Inflammatory macrophage treated with lipopolysaccharide for 1 hour (primary cell): ENCODE data around the gene CAPN2.

Experiments
- DNase-seq, 2 donors: peaks; one replicate each; pipeline ENCODE4 v3.0.0-alpha.2; 2020 to 2022

The CAPN2 gene

DNA sequence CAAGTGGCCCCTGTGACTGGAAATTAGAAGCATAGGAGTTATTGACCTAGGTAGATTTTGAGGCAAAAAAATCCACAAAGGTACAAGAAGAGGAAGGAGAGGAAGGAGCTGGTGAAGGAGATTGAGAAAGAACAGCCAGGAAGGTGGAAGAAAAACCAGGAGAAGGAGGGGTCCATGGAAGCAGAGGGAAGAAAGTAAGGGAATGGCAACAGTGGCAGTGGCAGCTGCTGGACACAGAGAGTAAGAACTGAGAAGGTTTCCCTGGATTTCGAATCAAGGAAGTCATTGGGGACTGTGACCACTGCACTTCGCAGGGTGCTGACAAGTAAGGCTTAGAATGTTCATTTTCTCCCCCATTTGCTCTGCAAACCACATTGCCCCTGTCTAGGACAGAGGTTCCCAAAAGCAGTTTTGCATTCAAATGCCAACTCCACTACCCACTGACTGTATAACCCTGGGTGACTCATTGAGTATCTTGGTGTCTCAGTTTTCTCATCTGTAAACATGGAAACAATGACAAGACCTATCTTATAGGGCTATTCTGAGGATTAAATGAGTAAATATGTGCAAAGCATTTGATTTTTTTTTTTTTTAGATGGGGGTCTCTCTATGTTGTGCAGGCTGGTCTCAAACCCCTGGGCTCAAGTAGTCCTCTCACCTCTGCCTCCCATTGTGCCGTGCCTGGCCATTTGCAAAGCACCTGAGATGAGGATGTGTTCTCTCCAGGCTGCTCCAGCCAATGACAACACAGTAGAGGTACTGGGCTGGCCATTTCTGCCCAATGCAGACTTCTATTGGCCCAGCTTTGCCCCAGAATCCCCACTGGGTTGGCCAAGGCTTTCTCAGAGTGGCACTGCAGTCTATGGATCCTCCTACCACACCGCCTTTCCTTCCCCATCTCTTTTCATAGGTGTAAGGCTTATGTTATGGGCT, 9.3 kb upstream of the CAPN2 start:
- no peak for DNase-seq

DNA sequence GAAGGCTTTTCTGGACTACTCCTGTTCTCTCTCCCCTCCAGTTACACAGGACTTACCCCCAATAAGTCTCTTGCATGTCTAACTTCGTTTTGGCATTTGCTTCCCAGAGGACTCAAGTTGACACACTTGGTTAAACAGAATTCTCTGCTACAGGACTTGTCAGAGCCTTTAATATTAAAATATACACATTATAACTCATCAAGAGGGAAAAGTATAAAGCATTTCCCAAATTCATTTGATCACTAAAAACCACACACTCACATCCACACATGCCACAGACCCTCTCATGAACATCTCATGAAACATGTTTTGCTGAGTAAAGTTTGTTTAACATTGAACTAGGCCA, 8.7 kb upstream of the CAPN2 start:
- DNase-seq = no peak

DNA sequence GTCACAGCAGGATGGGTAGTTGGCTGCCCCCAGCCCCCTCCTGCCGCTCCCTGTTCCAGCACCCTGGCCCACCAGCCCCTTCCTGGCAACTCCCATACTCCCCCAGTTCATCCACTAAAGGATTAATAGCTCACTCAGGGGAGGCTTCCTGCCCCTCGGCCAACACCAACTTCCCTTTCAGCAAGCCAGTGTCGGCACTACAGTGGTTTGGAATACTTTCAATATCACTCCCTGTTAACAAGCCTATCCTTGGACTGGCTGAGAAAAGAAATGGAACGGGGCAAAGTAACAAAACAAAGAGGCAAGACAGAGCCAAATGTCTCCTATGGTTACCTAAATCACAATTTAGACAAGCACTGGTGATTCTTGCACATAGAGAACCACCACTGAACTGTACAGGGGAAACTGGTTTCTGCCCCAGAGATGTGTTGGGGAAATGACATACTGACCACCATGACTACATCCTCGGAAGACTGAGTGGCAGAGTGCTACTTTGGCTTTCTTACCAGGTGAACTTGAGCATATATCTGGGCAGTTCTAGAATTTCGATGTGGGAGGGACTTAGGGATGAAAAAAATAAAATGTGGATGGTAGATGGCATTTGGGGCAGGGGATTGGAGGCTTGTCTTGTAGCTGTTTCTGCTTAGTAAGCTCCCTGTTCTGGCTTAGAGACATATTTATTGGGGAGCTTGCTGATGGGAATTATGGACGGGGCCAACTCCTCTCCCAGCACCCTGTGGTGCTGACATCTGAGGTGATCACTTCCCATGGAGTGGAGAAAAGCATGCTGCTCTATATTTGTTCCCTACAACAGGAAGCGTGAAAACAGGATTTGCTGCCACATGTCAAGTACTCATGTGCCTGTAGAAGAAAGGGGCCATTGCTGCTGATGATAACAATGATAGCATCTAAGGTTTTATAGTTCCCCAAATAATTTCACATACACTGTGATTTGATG, 7.1 kb upstream of the CAPN2 start:
- no peak for DNase-seq

DNA sequence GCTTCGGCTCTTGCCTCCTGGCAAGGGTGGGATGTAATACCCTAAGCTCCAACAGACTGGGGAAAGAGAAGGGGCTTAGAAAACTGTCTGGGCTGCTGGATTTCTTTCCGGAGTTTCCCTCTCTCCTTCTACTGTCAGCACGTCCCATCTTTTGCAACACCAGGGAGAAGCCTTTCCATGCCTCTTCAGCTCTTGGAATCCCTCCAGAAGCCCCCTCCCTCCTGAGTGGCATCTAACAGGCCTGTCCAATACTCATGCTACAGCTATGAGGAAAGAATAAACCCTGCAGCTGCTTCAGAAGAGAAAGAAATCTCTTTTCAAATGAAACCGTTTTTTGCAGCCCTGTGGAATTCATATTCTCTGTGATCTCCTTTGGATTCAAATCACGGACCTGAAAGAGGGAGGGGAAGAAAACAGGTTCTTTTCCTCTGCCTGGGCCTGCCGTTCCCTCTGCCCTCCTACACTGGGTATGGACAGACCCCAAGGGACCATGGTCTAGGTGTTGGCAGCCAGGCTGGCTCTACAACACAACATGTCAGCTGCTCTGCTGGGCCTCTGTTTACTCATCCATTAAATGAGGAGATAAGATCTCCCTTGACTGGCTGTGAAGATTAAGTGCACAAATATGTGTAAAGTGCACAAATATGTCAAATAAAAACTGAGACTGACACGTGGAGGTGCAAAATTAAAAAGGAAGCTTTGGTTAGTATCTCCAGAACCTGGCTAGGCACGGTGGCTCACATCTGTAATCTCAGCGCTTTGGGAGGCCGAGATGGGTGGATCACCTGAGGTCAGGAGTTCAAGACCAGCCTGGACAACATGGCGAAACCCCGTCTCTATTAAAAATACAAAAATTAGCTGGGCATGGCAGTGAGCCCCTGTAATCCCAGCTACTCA, 6.0 kb upstream of the CAPN2 start:
- no peak for DNase-seq

DNA sequence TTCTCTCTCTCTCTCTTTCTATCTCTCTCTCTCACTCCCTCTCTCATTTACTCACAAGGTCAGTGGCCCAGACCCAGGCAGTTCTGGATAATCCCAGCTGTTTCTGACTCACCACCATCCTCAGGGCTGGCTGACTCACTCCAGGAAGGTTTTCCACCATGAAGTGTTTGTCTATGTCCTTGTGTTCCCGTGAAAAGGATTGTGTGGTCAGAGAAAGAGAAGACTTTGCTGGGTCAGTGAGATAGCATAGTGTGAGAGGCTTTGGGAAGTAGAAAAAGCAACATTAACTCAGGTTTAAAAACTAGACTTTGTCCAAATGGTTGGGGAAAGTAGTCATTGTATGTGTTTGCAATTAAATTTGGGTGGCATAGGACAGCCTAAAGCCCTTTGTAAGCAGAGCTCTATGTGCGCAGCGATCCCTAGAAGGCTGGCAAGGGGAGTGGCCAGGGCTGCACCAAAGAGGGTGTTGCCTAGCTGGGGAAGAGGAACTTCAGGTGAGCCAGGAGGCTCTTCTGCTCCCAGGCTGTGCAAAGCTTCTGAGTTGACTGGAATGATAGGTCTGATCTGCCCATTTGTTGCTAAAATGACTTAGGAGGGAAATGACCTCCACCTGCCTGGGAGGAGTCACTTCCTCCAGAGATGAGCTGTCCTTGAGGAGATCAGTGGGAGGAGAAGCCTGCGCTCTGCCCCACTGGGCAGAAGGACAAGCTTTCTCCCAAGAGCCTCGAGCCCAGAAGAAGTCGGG, 4.9 kb upstream of the CAPN2 start:
- peak in 1 of 2 donors; percentile 65 for DNase-seq

DNA sequence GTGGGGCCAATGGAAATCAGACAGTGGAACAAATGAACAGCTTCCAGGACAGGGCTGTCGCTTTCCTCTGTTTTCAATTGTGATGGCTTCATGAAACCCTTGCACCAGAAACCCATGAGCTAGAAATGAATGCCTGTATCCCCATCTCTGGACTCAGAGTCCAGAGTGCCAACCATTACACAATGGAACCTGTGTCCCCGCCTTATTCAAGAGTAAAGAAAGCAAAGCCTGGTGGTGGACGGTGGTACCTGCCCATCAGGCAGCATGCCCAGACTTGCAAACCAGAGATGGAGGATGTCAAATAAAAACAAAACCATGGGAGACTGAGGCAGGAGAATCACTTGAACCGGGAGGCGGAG, 4.4 kb upstream of the CAPN2 start:
- DNase-seq = no peak

DNA sequence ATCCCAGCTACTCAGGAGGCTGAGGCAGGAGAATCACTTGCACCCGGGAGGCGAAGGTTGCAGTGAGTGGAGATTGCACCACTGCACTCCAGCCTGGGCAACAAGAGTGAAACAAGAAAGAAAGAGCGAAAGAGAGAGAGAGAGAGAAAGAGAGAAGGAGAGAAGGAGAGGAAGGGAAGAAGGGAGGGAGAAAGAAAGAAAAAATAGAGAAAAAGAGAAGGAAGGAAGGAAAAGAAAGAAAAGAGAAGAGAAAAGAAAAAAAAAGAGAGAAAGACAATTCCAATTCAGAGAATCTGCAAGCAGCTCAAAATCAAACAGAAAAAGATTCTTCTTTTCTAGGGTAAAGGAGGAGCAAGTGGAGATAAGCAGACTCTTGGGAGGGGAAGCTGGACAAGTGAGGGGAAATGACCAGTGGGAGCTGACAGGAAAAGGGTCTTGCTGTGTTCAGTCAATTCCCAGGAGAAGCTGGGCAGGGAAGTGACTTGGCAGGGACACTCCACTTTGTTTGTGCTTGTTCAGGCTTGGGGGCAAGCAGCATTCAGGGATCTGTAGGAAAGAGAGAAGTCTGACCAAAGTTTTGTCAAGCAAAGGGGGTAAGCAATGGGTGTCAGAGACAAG, 3.6 kb upstream of the CAPN2 start:
- DNase-seq = no peak

DNA sequence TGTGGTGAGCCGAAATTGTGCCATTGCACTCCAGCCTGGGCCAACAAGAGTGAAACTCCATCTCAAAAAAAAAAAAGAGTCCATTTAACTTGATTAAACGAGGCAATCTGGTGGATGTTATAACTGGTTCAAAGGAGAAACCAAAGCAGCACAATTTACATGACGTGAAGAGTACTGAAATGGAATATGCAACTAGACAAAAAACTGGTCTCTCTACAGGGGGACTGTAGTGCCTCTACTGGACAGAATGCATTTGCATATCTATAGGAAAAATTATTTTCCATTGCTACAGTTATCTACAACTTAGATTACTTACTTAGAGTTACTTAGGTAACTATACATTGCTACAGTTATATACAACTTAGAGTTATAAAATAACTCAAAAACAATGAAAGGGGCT, 2.7 kb upstream of the CAPN2 start:
- no peak for DNase-seq

DNA sequence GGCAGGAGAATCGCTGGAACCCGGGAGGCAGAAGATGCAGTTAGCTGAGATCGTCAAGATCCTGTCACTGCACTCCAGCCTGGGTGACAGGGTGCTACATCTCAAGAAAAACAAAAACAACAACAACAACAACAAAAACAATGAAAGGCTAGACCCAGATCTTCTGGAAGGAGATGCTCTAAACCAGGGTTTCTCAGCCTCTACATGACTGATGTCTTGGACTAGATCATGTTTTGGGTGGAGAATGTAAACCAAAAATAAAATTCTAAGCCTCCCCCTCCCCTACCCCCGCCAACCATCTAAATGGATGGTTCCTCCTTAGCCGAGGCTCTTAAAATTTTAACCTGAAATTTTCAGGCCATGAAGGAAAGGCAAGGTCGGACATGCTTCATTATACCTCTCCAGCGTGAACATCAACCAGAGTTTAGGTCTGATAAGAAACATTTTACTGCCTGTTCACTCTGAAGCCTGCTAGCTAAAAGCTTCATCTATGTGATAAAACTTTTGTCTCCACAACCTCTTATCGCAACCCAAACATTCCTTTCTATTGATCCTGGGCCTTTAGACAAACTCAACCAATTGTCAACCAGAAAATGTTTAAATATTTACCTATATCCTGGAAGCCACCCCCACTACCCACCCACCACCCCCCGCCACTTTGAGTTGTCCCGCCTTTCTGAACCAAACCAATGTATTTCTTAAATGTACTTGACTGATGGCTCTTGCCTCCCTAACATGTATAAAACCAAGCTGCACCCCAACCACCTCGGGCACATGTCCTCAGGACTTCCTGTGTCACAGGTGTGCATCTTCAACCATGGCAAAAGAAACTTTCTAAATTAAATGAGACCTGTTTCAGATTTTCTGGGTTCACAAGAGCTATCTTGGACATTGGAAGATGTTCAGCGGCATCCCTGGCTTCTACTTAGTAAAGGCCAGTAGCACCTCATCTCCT, 1.9 kb upstream of the CAPN2 start:
- DNase-seq = no peak

DNA sequence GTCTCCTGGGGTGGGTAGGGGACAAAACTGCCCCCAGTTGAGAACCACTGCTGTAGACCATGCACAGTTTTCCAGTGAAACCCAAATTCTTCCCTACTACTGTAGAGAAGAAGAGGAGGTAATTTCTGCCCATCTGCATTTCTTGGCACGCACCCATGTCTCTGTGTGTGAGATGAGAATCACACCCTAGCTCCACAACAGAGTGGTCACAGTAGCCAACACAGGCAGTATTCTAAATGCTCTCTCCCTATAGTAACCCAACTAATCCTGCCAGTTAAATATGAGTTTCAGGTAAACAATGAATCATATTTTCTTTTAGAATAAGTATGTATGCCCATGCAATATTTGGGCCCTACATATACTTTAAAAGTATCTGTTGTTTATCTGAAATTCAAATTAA, 1.2 kb upstream of the CAPN2 start:
- no peak for DNase-seq

DNA sequence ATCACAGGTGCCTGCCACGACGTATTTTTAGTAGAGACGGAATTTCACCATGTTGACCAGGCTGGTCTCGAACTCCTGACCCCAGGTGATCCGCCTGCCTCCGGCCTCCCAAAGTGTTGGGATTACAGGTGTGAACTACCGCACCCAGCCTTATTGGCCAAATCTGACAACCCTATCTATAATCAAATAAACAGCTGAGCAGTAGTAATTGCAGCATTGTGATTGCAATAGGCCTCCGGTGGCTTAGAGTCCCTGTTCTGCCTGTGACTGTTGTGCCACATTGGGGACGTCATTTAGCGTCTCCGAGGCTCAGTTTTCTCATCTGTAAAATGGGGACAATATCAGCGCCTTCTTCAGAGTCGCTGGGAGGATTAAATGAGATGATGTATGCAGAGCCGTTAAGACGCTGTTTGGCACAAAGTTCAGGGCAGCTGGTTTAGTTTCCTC, 569 bp upstream of the CAPN2 start:
- DNase-seq = no peak

DNA sequence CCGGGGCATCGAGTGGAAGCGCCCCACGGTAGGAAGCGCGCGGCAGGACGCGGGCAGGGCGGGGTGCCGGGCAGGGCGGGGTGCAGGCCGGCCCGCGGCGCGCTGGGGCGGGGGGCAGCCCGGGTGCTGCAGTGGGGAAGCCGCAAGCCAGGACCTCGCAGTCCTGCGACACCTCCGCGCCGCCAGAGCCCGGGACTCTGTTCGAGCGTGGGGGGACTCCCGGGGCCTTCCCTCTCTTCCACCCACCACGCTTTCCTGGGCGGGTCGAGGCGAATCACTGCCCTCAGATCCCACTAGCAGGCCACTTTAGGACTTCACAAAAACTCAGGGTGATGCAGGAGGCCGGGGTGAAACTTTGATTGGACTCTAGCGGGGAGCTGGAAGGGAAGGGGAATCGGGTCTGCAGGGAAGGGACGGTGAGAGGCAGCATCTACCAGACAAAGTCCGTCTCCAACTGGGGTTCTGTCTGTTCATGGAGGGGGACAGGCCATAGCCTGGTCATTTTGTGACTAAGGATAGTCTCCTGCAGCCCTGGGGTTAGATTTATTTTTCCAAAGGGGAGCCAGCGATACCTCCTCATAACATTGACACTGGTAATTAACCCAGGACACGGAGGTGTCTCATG, 623 bp downstream of the CAPN2 start:
- DNase-seq = peak; percentile 86 to 92

DNA sequence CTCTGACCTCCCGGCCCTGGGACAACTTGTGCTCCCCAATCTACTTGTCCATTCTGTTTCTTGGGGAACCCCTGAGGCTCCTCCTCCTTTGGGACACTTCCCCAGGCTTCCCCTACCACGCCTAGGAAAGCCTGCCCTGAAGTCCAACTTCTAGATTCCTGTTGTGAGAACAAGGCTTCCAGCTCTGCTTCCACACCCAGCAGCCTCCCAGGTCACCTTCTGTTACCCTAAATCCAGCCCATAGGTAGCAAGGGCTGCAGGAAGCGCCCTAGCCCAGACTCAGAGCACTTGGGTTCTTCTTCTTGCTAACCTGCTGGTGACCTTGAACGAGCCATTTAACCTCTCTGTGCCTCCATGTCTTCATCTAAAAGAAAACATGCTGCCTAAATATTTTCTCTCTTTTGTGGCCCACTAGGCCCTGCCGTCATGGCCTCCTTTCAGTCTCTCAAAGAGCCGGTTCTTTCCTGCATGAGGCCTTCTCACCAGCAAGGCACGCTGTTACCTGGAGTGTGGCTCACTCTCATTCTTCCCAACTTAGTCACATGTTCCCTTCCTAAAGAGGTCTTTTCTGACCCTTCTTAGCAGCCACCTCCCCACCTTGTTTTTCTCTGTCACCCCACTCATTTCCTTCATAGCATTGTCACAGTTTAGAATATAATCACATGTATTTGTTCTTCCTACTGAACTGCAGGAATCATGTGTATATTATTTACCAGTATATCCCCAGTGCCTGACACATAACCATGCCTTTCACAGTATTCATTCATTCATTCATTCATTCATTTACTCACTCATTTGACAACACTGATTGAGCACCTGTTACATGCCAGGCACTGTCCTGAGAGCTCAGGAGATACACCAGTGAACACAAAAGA, 1.4 kb downstream of the CAPN2 start:
- DNase-seq = peak; percentile 50 to 51

DNA sequence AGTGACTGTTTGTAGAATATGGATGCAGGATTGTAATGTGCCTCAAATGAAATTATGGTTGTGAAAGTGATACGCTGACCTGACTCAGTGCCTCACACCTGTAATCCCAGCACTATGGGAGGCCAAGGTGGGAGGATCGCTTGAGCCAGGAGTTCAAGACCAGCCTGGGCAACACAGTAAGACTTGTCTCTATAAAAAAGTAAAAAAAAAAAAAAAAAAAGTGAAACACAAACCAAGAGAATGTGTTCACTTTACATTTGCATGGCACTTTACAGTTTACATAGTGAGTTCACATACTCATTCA, 2.0 kb downstream of the CAPN2 start:
- no peak for DNase-seq

DNA sequence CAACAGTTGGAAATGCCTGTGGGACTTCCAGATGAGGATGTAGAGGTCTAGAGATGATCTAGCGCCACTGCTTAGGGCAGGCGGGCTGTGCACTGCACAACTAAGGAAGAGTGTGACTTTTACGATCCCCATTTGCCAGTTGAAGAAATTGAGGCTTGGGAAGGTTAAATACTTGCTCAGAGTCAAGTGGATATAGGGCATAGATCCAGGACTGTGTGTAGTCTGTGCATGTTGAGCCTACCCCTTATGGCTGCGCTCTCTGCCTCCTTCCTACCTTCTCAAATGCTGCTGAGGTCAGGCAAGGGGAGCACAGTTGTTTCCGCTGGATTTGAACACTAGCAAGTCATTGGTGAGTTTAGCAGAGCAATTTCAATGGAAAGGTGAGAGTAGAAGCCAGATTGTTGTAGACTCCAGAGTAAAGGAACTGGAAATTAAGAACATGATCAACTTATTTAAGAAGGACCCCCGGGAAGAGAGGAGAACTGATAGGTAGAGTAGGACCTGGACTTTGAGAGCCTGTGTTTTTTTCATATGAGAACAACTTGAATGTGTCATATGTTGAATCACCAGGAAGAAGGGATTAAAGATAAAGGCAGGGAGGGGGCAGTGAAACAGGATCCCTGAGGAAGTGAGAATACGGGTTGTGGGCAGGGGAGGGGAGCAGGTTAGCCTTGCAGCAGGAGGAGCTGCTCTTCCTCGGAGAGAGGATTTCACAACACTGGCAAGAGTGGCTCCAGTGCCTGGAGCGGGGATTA, 2.7 kb downstream of the CAPN2 start:
- DNase-seq = peak in 1 of 2 donors; percentile 51

DNA sequence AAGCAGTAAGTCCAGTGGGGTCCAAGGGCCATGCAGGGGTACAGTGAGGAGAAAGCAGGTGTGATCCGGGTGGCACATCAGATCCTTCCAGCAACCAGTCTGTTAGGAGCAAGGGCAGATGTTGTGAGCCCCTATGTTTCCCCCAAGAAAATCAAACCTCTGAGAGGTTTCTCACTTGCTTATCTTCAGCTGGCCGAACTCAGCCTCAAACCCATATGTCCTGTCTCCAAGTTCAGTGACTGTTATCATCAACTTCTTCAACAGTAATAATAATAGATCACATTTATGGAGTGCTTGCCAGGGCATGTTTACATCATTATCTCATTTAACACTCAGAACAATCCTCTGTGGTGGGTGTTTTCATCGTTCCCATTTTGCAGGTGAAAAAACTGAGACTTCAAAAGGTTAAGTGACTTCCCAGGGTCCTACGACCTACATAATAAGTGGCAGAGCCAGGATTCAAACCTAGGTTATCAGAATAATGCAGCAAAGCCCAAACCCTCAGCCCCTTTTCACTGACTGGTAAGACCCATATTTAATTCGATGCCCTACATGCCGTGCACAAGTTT, 3.3 kb downstream of the CAPN2 start:
- no peak for DNase-seq

DNA sequence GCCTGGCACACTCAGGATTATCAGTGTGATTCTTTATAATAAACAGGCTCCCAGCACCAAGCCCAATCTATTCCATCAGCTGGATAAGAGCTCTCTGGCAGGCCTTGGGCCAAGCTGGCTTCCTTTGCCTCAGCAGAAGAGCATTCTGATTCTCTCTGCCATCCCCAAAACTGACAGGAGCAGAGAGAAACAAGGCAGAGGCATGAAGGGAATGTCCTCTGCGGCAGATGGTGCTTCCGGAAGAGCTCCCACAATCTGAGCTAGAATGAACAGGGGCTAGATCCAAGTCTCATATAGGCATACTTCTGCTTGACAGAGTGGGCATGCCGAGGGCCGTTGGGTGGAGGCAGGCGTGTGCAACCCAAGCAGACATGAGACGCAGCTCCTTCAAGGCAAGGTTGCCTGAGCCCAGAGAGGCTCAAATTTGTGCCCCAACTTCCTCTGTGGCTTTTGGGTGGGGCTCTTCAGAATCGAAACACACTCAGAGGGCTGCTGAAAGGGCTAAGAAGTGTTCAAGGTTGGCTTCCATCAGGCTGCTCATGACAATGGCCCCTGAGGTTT, 4.0 kb downstream of the CAPN2 start:
- DNase-seq = peak; percentile 57 to 76

DNA sequence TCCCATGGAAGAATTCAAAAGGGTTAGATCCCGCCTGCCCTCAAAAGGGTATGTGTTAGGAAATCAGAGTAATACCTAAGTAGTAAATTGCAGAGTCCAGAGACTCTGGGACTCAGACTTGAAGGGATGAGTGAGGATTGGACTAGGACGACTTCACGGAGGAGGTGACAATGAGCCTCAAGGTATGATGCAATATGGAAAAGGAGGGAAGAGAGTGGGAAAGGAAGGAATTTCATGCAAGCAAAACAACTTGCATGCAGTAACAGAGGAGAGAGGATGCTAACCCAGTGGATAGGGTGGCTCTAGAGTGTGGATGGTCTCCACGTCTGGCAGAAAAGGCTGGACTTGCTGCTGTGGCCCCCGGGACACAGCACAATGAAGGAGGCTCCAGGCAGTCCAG, 4.8 kb downstream of the CAPN2 start:
- DNase-seq = no peak
